Lower lobe of right lung (tissue), 2 donors: ENCODE results near the gene PMIS2. TPM values are rescaled to one million over a fixed set of nuclear protein-coding genes. Genes with fewer than 3 reads are reported as not detected.

ENCODE experiments used
- ATAC-seq, 2 donors: fragments of 200-7000 bp; cut with Tn5 transposase; one replicate each; pipeline ENCODE4 v1.9.1; 2020 to 2022; ENCODE audit warnings: mild to moderate bottlenecking in 2 of 2, moderate library complexity in 2 of 2
- DNase-seq: peaks from one replicate; pipeline ENCODE4 v3.0.0-alpha.2; 2020
- H3K27ac ChIP-seq: fragments of 200-600 bp; one replicate; pipeline ENCODE4 v1.8.0; 2022
- H3K27me3 ChIP-seq: fragments of 200-600 bp; one replicate; pipeline ENCODE4 v1.8.0; 2022; ENCODE audit warnings: low read depth
- H3K36me3 ChIP-seq: fragments of 200-600 bp; one replicate; pipeline ENCODE4 v1.8.0; 2022; ENCODE audit warnings: mild to moderate bottlenecking
- H3K4me1 ChIP-seq: fragments of 200-600 bp; one replicate; pipeline ENCODE4 v1.8.0; 2022
- H3K4me3 ChIP-seq: fragments of 200-600 bp; one replicate; pipeline ENCODE4 v1.8.0; 2022; ENCODE audit warnings: mild to moderate bottlenecking
- H3K9me3 ChIP-seq: fragments of 200-600 bp; one replicate; pipeline ENCODE4 v1.8.0; 2022
- intact Hi-C: fragments of 100-400 bp; cut with DNase I; formaldehyde crosslinking; loops from one replicate; pipeline ENCODE4 v1.11.0; 2022
- total RNA-seq: library from RNA; stranded (reverse); fragmentation: NEBNext Ultra II Directional; extraction: Animal tissue kit (Norgen Biotek cat#: 25700); gene quantifications from one replicate; pipeline ENCODE4 v1.2.1, GENCODE V29; 2021
- TF ChIP-seq, protein P1 (sequence below): fragments of 200-600 bp; IDR thresholded peaks from one replicate; pipeline ENCODE4 v1.8.0; 2022; ENCODE audit warnings: antibody characterized with exemption, mild to moderate bottlenecking
- donor health status: DM: no; HTN: yes; CAD: no; lungs with severe emphysema.

PMIS2 gene
- total RNA-seq, 1 donor from 2014 or later, result not detected

GRCh38 chr19:35561436-35561835 lies 24.5 kb upstream of the PMIS2 start:
- DNase-seq (no peak), ATAC-seq (no peak)
- H3K27ac ChIP-seq, result no peak overlapping the region
- TF ChIP-seq, protein P1, sequence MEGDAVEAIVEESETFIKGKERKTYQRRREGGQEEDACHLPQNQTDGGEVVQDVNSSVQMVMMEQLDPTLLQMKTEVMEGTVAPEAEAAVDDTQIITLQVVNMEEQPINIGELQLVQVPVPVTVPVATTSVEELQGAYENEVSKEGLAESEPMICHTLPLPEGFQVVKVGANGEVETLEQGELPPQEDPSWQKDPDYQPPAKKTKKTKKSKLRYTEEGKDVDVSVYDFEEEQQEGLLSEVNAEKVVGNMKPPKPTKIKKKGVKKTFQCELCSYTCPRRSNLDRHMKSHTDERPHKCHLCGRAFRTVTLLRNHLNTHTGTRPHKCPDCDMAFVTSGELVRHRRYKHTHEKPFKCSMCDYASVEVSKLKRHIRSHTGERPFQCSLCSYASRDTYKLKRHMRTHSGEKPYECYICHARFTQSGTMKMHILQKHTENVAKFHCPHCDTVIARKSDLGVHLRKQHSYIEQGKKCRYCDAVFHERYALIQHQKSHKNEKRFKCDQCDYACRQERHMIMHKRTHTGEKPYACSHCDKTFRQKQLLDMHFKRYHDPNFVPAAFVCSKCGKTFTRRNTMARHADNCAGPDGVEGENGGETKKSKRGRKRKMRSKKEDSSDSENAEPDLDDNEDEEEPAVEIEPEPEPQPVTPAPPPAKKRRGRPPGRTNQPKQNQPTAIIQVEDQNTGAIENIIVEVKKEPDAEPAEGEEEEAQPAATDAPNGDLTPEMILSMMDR, result no peak
- no peaks in the 10 kb centered on the region for H3K36me3 ChIP-seq
- H3K9me3 ChIP-seq, result no peaks in the 10 kb centered on the region
- H3K4me3 ChIP-seq, result no peak overlapping the region
- intact Hi-C loops, result no loop called here
- peaks cover 7% of the 10 kb centered on the region for H3K4me1 ChIP-seq
- peaks cover 37% of the 10 kb centered on the region for H3K27me3 ChIP-seq

- H3K4me1 ChIP-seq, result peaks cover 7% of the 10 kb centered on the region
- no peak overlapping the region for H3K27ac ChIP-seq
- intact Hi-C loops, result no loop called here
- no peak overlapping the region for H3K4me3 ChIP-seq
- DNase-seq (no peak), ATAC-seq (no peak)
- TF ChIP-seq, protein P1, result no peak
- H3K36me3 ChIP-seq, result no peaks in the 10 kb centered on the region
- H3K27me3 ChIP-seq, result peaks cover 32% of the 10 kb centered on the region
- H3K9me3 ChIP-seq, result no peaks in the 10 kb centered on the region
Measured at GRCh38 chr19:35562336-35562735, 23.6 kb upstream of the PMIS2 start.

DNA sequence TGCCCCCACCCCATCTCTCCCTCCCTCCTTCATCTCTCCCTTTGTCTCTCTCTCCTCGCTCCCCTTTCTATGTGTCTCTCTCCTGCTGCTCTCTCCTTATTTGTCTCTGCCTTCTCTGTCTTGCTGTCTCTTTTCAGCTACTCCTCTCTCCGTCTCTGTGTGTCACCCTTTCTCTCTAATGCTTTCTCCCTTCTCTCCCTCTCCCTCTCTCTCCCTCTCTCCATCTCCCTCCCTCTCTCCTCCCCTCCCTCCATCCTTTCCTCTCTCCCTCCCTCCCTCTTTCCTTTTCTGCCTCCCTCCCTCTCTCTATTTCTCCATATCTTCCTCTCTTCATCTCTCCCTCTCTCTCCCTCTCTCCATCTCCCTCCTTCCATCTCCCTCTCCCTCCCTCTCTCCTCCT lies 23.2 kb upstream of the PMIS2 start:
- intact Hi-C loops, result no loop called here
- H3K9me3 ChIP-seq, result no peaks in the 10 kb centered on the region
- TF ChIP-seq, protein P1, result no peak
- peaks cover 31% of the 10 kb centered on the region for H3K27me3 ChIP-seq
- H3K36me3 ChIP-seq, result no peaks in the 10 kb centered on the region
- H3K27ac ChIP-seq, result no peak overlapping the region
- no peak overlapping the region for H3K4me3 ChIP-seq
- ATAC-seq, result no peak
- no peak for DNase-seq
- peaks cover 7% of the 10 kb centered on the region for H3K4me1 ChIP-seq

DNA sequence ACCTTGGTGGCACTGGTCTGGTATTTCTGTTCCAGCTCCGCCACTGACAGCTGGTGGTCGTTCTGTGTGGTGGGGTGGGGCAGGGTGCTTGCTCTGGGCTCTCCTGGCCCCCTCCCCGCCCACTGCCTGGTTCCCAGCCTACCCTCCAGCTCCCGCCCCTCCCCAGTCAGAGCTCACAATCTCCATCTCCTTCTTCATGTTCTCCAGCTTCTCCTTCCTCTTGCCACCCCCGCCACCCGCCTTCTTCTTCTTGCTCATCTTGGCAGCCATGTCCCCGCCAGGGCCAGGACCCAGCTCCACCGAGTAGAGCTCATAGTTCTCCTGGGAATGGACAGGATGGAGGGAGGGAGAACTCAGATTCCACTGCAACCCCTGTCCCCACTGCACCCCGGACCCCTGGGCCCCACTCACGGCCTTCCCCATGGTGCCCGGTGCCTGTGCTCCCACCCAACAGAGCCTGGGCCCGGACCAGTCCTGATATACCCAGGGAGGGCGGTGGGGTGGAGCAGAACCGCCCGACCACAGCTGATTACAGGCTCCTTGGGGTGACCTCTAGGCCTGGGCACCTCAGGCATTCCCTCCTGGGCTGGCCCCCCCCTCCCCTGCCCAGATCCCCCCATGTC lies 22.7 kb upstream of the PMIS2 start, which contains the start of gene ATP4A:
TSS of gene ATP4A (minus strand) at position 452 of the 623 bp plus-strand sequence. CDS start at position 423, 29 bp downstream.
- intact Hi-C loops, result no loop called here
- H3K36me3 ChIP-seq, result no peaks in the 10 kb centered on the region
- H3K27ac ChIP-seq, result no peak within 1 kb of the TSS
- ATAC-seq (peak in 1 of 2 donors; percentile 14), DNase-seq (no peak)
- peaks cover 2% of the 10 kb centered on the region for H3K4me1 ChIP-seq
- no peak within 1 kb of the TSS for H3K4me3 ChIP-seq
- TF ChIP-seq, protein P1, result no peak
- no peaks in the 10 kb centered on the region for H3K9me3 ChIP-seq
- H3K27me3 ChIP-seq, result peaks cover 30% of the 10 kb centered on the region

DNA sequence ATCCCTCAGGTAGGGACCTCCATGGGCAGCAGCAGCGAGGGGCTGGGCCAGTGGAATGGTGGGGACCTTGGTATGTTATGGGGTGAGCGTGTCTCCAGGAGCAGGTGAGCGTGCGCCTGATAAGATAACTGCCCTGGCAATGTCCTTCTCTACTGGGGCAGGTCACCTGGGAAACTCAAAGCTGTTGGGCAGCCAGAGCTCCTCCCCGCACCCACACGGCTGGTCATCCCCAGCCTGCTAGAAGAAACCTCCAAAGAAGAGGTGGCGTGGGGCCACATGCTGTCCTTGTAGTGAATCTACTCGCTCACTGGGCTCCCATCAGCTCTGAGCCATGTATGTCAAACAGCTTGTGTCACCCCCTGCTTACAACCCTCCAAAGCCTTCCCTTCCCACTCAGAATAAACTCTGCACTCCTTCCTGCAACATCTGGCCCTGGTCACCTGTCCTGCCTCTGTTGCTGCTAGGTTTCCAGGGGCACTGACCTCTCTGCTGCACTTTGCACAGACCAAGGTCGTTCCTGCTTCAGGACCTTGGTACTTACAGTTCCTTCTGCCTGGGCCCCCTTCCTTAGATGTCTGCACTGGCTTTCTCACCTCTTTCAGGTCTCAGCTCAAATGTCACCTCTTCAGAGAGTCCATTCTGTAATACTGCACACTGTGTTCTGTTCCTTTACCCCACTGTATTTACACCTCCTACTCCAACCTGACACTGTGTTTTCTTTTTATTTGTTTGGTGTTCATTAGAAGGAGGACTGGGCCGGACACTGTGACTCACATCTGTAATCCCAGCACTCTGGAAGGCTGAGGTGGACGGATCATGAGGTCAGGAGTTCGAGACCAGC lies 20.7 kb upstream of the PMIS2 start:
- no peak overlapping the region for H3K4me3 ChIP-seq
- intact Hi-C loops, result no loop called here
- H3K36me3 ChIP-seq, result no peaks in the 10 kb centered on the region
- TF ChIP-seq, protein P1, result no peak
- no peak overlapping the region for H3K27ac ChIP-seq
- no peaks in the 10 kb centered on the region for H3K9me3 ChIP-seq
- H3K27me3 ChIP-seq, result peaks cover 18% of the 10 kb centered on the region
- ATAC-seq (no peak), DNase-seq (no peak)
- H3K4me1 ChIP-seq, result no peaks in the 10 kb centered on the region
